Sigmoid colon (tissue), 7 donors: ENCODE results near the gene EEFSEC. TPM values are rescaled to one million over a fixed set of nuclear protein-coding genes. Genes with fewer than 3 reads are reported as not detected.

ENCODE experiments used
- DNase-seq: peaks from one replicate; pipeline ENCODE4 v3.0.0-alpha.2; 2019
- H3K27ac ChIP-seq, 4 donors: fragments of 200-600 bp; sonication (generic); one replicate each; pipeline ENCODE4 v1.5.1; 2016 to 2019; ENCODE audit warnings: mild to moderate bottlenecking in 1 of 4
- H3K27me3 ChIP-seq, 3 donors: fragments of 200-600 bp; sonication (generic); one replicate each; pipeline ENCODE4 v1.5.1; 2019; ENCODE audit warnings: mild to moderate bottlenecking in 1 of 3
- H3K36me3 ChIP-seq, 4 donors: fragments of 200-600 bp; sonication (generic); one replicate each; pipeline ENCODE4 v1.5.1; 2016 to 2019
- H3K4me1 ChIP-seq, 4 donors: fragments of 200-600 bp; sonication (generic); one replicate each; pipeline ENCODE4 v1.5.1; 2017 to 2019
- H3K4me3 ChIP-seq, 4 donors: fragments of 200-600 bp; sonication (generic); one replicate each; pipeline ENCODE4 v1.5.1; 2017 to 2019; ENCODE audit warnings: mild to moderate bottlenecking in 2 of 4, moderate library complexity in 1 of 4
- H3K9me3 ChIP-seq, 4 donors: fragments of 200-600 bp in 3 of 4; sonication (generic) in 3 of 4; one replicate each; pipeline versions ENCODE4 v1.5.1 to v1.6.1; 2013 to 2019
- EP300 ChIP-seq, 4 donors: sonication (generic); formaldehyde crosslinking; IDR thresholded peaks; one replicate each; pipeline ENCODE4 v1.6.1; 2017; ENCODE audit warnings: antibody characterized with exemption in 4 of 4
- POLR2A ChIP-seq, 2 donors: fragments of 450-650 bp; IDR thresholded peaks; one replicate each; pipeline ENCODE4 v1.6.1; 2016; ENCODE audit warnings: antibody characterized with exemption in 2 of 2, mild to moderate bottlenecking in 2 of 2, moderate library complexity in 2 of 2
- POLR2AphosphoS5 ChIP-seq, 4 donors: sonication (generic); formaldehyde crosslinking; IDR thresholded peaks; one replicate each; pipeline ENCODE4 v1.6.1; 2017; ENCODE audit warnings: antibody characterized with exemption in 4 of 4
- WGBS, 2 donors: extraction: QIAGEN DNeasy Blood & Tissue Kit; methylation state at CpG; one replicate each; pipeline ENCODE4 v1.1.7; 2013; 5-methylcytosine and 5-hydroxymethylcytosine counted together
- intact Hi-C: fragments of 100-400 bp; cut with DNase I; formaldehyde crosslinking; loops from one replicate; pipeline ENCODE4 v1.15.1; 2023
- polyA plus RNA-seq, 3 donors: library from polyadenylated mRNA; stranded (reverse); fragments of 200-250 nt; gene quantifications; one replicate each; pipeline ENCODE4 v1.2.3, GENCODE V29; 2013
- small RNA-seq, 3 donors: library from RNA; depleted of rRNA; stranded (forward); fragments of <200 nt; gene quantifications; one replicate each; pipeline ENCODE3, GENCODE V24; 2016
- total RNA-seq, 4 donors: library from RNA; depleted of rRNA; stranded (reverse); fragments of >200 nt; gene quantifications; one replicate each; pipeline ENCODE4 v1.1.0, GENCODE V29; 2016
- TF ChIP-seq, protein P1 (sequence below), 4 experiments: fragments of 450-650 bp in 3 of 4; fragments of 200-600 bp in 1 of 4; IDR thresholded peaks; one replicate each; pipeline ENCODE4 v1.5.1; 2016 to 2019; ENCODE audit warnings: antibody characterized with exemption in 4 of 4, mild to moderate bottlenecking in 3 of 4, moderate library complexity in 2 of 4
- donor health status: healthy with polysubstance abuse.
- donor health status: Bipolar disorder and iron deficiency.
- donor health status: healthy.

The EEFSEC gene
- total and polyA plus RNA-seq, 7 donors, result 5.3 to 16.1 (median 12.2) TPM

DNA sequence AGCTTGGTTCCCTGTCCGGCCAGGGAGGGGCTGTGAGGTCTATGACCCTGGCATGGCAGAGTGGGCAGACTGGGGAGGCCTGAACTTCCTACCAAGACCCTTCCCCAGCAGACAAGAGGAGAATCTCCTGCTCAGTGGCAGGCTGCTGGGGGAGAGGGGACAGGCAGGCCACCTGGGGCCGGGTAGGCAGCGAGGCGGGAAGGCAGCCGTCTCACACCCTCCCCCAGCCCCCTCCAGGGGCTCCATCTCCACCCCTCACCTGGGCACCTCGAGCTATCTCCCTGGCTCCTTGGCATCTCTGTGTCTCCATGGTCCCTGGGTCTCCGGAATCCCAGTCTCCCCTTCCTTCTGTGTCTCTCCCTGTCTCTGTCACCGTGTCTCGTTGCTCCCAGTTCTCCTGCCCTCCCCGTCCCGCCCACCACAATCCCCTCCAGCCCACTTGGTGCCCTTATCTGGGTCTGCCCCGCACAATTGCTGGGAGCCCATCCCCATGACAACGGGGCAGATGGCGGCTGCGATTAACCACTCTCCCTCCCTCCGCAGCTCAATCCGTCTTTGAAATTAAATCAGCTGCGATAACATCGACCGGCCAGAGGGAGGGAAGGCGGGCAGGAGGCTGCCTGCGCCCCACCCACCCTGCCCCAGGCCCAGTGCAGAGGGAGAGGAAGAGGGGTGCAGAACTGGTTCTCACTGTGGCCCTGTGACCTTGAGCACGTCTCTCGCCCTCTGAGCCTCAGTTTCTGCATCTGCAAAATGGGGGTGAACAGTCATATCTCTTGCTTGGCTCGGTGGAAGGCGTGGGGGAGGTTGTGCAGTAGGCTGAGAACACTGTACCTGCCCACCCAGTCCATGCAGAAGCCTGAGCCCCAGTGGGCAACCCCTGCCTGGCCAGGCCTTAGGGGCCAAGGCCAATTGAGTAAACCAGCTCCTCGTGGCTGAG, 303.8 kb downstream of the EEFSEC start:
- no peak overlapping the region for H3K4me3 ChIP-seq
- 42 to 59% methylated on average over 27 of the region's 27 CpGs for WGBS, 2 donors

DNA sequence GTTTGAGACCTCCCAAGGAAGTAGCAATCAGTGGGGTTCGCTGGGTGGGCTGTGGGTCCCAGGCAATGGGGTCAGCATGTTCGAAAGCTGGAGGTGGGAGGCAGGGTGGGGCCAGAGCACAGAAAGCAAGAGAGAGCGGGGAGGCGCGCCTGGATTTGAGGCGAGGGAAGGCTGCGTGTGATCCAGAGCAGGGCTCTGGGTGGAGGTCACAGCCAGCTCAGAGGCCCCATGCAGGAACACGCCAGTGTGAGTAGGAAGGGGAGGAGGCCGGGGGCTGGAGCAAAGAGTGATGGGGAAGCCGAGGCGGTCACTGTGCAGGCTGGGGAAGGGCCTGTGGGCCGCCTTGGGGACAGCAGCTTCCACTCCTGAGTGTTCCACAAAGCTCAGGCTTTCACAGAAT, 304.7 kb downstream of the EEFSEC start:
- Histone ChIP-seq H3K27me3 (peaks cover 0 to 38% (median 0%) of the 10 kb centered on the region in 3 donors), H3K27ac (no peak overlapping the region), H3K4me3 (no peak overlapping the region), H3K4me1 (no peaks in the 10 kb centered on the region), H3K9me3 (no peaks in the 10 kb centered on the region), H3K36me3 (no peaks in the 10 kb centered on the region)
- DNase-seq, result no peak
- intact Hi-C loops, result no loop called here
- WGBS, 2 donors, result 80 to 83% methylated on average over 12 of the region's 12 CpGs
- TF ChIP-seq, protein P1, sequence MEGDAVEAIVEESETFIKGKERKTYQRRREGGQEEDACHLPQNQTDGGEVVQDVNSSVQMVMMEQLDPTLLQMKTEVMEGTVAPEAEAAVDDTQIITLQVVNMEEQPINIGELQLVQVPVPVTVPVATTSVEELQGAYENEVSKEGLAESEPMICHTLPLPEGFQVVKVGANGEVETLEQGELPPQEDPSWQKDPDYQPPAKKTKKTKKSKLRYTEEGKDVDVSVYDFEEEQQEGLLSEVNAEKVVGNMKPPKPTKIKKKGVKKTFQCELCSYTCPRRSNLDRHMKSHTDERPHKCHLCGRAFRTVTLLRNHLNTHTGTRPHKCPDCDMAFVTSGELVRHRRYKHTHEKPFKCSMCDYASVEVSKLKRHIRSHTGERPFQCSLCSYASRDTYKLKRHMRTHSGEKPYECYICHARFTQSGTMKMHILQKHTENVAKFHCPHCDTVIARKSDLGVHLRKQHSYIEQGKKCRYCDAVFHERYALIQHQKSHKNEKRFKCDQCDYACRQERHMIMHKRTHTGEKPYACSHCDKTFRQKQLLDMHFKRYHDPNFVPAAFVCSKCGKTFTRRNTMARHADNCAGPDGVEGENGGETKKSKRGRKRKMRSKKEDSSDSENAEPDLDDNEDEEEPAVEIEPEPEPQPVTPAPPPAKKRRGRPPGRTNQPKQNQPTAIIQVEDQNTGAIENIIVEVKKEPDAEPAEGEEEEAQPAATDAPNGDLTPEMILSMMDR (IDR thresholded peaks at IDR 0.05), result no peak
- no peak for TF ChIP-seq POLR2AphosphoS5 (IDR thresholded peaks at IDR 0.05)
- TF ChIP-seq EP300 (IDR thresholded peaks at IDR 0.05), result no peak
- no peak for TF ChIP-seq POLR2A (IDR thresholded peaks at IDR 0.05)

More for the DNA sequence above, 303.8 kb downstream of the EEFSEC start:
- no peak for DNase-seq
- H3K9me3 ChIP-seq, result no peaks in the 10 kb centered on the region
- H3K27me3 ChIP-seq, result peaks cover 0 to 38% (median 0%) of the 10 kb centered on the region in 3 donors
- TF ChIP-seq EP300 (IDR thresholded peaks at IDR 0.05) (no peak), POLR2A (IDR thresholded peaks at IDR 0.05) (no peak), POLR2AphosphoS5 (IDR thresholded peaks at IDR 0.05) (no peak)
- TF ChIP-seq, protein P1 (IDR thresholded peaks at IDR 0.05), result no peak
- no peaks in the 10 kb centered on the region for H3K36me3 ChIP-seq
- H3K4me1 ChIP-seq, result no peaks in the 10 kb centered on the region
- H3K27ac ChIP-seq, result no peak overlapping the region
- intact Hi-C loops, result no loop called here

Small RNAs within 50 kb of the gene (small RNA-seq; reads per million reads assigned to genes)
- gene RNU6-823P, result 0 reads per million in 3 donors

Other genes starting within 250 kb of the EEFSEC start
- 1 to 10 TPM; 2.5 to 5.9 (median 3.3) TPM for gene KBTBD12, start 238.2 kb upstream of the EEFSEC start, total RNA-seq
- 1 to 10 TPM; 1.3 to 1.8 (median 1.8) TPM for gene KBTBD12, start 238.2 kb upstream of the EEFSEC start, polyA plus RNA-seq
- gene SEC61A1, start 101.0 kb upstream of the EEFSEC start, total RNA-seq, result 10 to 100 TPM; 52.3 to 82.5 (median 63.0) TPM
- 100 to 1,000 TPM in 1 of 3 donors, 10 to 100 TPM in 2; 17.4 to 152 (median 20.1) TPM for gene SEC61A1, start 101.0 kb upstream of the EEFSEC start, polyA plus RNA-seq
- gene RUVBL1, start 29.7 kb upstream of the EEFSEC start, total RNA-seq, result 10 to 100 TPM; 16.3 to 20.9 (median 17.1) TPM
- 10 to 100 TPM; 12.0 to 40.6 (median 12.7) TPM for gene RUVBL1, start 29.7 kb upstream of the EEFSEC start, polyA plus RNA-seq